ENCODE measurements around the gene ITGAD. TPM values are rescaled to one million over a fixed set of nuclear protein-coding genes. Genes with fewer than 3 reads are reported as not detected.
"Not testable (repeated sequence)": the region's sequence is repeated elsewhere in the genome, so short reads cannot be mapped to it uniquely, and the experiment has no call there.

Gene ITGAD
- total RNA-seq, 1 donor from 2014 or later = not detected

- Mint-ChIP-seq H3K27me3 (ENCODE audit: low read depth) (peaks cover 23% of the 10 kb centered on the region), H3K4me1 (ENCODE audit: low read depth) (no peaks in the 10 kb centered on the region), H3K27ac (ENCODE audit: unreplicated experiment) (no peak overlapping the region), H3K36me3 (ENCODE audit: low read depth) (peaks cover 2% of the 10 kb centered on the region), H3K4me3 (ENCODE audit: unreplicated experiment) (no peak overlapping the region), H3K9me3 (ENCODE audit: low read depth) (peaks cover 6% of the 10 kb centered on the region)
- TF ChIP-seq, protein P1, sequence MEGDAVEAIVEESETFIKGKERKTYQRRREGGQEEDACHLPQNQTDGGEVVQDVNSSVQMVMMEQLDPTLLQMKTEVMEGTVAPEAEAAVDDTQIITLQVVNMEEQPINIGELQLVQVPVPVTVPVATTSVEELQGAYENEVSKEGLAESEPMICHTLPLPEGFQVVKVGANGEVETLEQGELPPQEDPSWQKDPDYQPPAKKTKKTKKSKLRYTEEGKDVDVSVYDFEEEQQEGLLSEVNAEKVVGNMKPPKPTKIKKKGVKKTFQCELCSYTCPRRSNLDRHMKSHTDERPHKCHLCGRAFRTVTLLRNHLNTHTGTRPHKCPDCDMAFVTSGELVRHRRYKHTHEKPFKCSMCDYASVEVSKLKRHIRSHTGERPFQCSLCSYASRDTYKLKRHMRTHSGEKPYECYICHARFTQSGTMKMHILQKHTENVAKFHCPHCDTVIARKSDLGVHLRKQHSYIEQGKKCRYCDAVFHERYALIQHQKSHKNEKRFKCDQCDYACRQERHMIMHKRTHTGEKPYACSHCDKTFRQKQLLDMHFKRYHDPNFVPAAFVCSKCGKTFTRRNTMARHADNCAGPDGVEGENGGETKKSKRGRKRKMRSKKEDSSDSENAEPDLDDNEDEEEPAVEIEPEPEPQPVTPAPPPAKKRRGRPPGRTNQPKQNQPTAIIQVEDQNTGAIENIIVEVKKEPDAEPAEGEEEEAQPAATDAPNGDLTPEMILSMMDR (IDR thresholded peaks at IDR 0.05) = no peak
- DNase-seq (ENCODE audit: low spot score) = no peak
Observed at GRCh38 chr16:31414706-31415105, 21.6 kb downstream of the ITGAD start.

DNA sequence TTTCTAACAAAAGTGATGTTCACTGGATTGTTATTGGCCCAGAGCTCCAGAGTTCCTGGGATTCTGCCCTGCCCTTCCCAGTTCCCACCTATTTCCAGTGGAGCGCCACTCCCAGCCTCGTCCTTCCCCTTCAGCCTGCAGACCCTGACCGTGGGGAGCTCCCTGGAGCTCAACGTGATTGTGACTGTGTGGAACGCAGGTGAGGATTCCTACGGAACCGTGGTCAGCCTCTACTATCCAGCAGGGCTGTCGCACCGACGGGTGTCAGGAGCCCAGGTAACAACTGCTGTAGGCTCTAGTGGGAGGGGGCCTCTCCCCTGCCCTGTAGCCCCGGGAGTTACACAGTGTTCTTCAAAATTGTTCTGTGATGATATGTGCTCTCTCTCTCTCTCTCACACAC is 23.2 kb downstream of the ITGAD start:
- H3K27me3 Mint-ChIP-seq (ENCODE audit: low read depth) = peaks cover 28% of the 10 kb centered on the region
- peak; percentile 73 for DNase-seq (ENCODE audit: low spot score)
- peaks cover 6% of the 10 kb centered on the region for H3K9me3 Mint-ChIP-seq (ENCODE audit: low read depth)
- peaks cover 2% of the 10 kb centered on the region for H3K36me3 Mint-ChIP-seq (ENCODE audit: low read depth)
- H3K4me3 Mint-ChIP-seq (ENCODE audit: unreplicated experiment) = no peak overlapping the region
- TF ChIP-seq, protein P1 (IDR thresholded peaks at IDR 0.05) = no peak
- H3K4me1 Mint-ChIP-seq (ENCODE audit: low read depth) = no peaks in the 10 kb centered on the region
- no peak overlapping the region for H3K27ac Mint-ChIP-seq (ENCODE audit: unreplicated experiment)

GRCh38 chr16:31417036-31417435 is 23.9 kb downstream of the ITGAD start:
- H3K4me3 Mint-ChIP-seq (ENCODE audit: unreplicated experiment); H3K36me3 Mint-ChIP-seq (ENCODE audit: low read depth); H3K4me1 Mint-ChIP-seq (ENCODE audit: low read depth); H3K9me3 Mint-ChIP-seq (ENCODE audit: low read depth); H3K27ac Mint-ChIP-seq (ENCODE audit: unreplicated experiment): not testable (repeated sequence)
- peak; percentile 8 for DNase-seq (ENCODE audit: low spot score)
- peaks cover 29% of the 10 kb centered on the region for H3K27me3 Mint-ChIP-seq (ENCODE audit: low read depth)

GRCh38 chr16:31417916-31418315 is 24.8 kb downstream of the ITGAD start:
- H3K4me3 Mint-ChIP-seq (ENCODE audit: unreplicated experiment) = no peak overlapping the region
- no peak overlapping the region for H3K27ac Mint-ChIP-seq (ENCODE audit: unreplicated experiment)
- TF ChIP-seq, protein P1 (IDR thresholded peaks at IDR 0.05) = no peak
- peak; percentile 9 for DNase-seq (ENCODE audit: low spot score)
- peaks cover 28% of the 10 kb centered on the region for H3K27me3 Mint-ChIP-seq (ENCODE audit: low read depth)
- no peaks in the 10 kb centered on the region for H3K36me3 Mint-ChIP-seq (ENCODE audit: low read depth)
- no peaks in the 10 kb centered on the region for H3K4me1 Mint-ChIP-seq (ENCODE audit: low read depth)
- peaks cover 6% of the 10 kb centered on the region for H3K9me3 Mint-ChIP-seq (ENCODE audit: low read depth)

DNA sequence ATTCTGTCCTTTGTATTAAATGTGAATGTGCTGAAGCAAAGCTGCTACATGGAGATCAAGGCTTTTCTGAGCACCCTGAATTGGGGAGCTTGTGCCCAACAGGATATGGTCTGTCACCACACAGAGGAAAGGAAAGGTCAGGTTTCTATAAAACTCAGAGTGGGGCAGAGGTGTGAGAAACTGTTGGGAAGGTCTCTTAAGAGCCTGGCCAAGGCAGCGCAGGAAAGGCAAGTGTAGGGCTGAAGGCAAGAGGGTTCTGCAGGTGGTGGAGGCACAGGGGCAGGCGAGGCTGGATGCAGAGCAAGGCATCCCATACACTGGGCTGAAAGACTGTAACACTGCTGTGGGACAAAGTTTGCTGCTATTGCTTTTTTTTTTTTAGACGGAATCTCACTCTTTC is 26.9 kb downstream of the ITGAD start:
- Mint-ChIP-seq H3K27ac (ENCODE audit: unreplicated experiment) (no peak overlapping the region), H3K36me3 (ENCODE audit: low read depth) (no peaks in the 10 kb centered on the region), H3K27me3 (ENCODE audit: low read depth) (peaks cover 36% of the 10 kb centered on the region), H3K9me3 (ENCODE audit: low read depth) (peaks cover 6% of the 10 kb centered on the region), H3K4me1 (ENCODE audit: low read depth) (no peaks in the 10 kb centered on the region), H3K4me3 (ENCODE audit: unreplicated experiment) (no peak overlapping the region)
- no peak for DNase-seq (ENCODE audit: low spot score)
- TF ChIP-seq, protein P1 (IDR thresholded peaks at IDR 0.05) = no peak

DNA sequence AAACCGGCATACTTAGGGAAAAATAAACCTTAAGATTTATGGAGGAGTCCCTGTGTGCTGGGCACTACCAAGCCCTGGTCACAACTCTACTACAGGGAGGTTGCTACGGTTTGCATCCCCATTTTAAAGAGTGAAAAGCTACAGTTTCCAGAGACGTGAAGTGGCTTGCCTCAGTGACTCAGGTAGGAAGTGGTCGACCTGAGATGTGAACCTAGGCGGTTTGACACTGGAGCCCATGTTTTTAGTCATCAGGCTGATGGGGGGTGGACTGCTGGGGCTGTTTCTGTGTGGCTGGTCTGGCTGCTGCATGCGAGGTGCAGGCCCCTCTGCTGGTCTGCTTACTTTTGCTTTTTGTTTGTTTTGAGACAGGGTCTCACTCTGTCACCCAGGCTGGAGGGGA is 28.5 kb downstream of the ITGAD start:
- H3K36me3 Mint-ChIP-seq (ENCODE audit: low read depth) = no peaks in the 10 kb centered on the region
- peaks cover 41% of the 10 kb centered on the region for H3K27me3 Mint-ChIP-seq (ENCODE audit: low read depth)
- H3K4me1 Mint-ChIP-seq (ENCODE audit: low read depth) = no peaks in the 10 kb centered on the region
- peaks cover 6% of the 10 kb centered on the region for H3K9me3 Mint-ChIP-seq (ENCODE audit: low read depth)
- DNase-seq (ENCODE audit: low spot score) = peak; percentile 39
- TF ChIP-seq, protein P1 (IDR thresholded peaks at IDR 0.05) = no peak
- H3K27ac Mint-ChIP-seq (ENCODE audit: unreplicated experiment) = no peak overlapping the region
- H3K4me3 Mint-ChIP-seq (ENCODE audit: unreplicated experiment) = no peak overlapping the region
